Adrenal gland (tissue), 12 donors: ENCODE measurements around the gene ALG3. TPM values are rescaled to one million over a fixed set of nuclear protein-coding genes. Genes with fewer than 3 reads are reported as not detected.

Source experiments
- DNase-seq, 7 donors: peaks; one replicate each; pipeline ENCODE4 v3.0.0-alpha.2; 2019 to 2020
- H3K27ac ChIP-seq, 5 donors: fragments of 200-600 bp; sonication (generic) in 4 of 5; 1 replicate in 3 of 5; 2 replicates in 2 of 5; pipeline versions ENCODE4 v1.5.1 to v1.8.0; 2016 to 2020; ENCODE audit warnings: mild to moderate bottlenecking in 1 of 5
- H3K27me3 ChIP-seq: fragments of 200-600 bp; 2 replicates; pipeline ENCODE4 v1.8.0; 2021
- H3K36me3 ChIP-seq, 2 donors: fragments of 200-600 bp; replicated peaks in 1 of 2; 1 replicate in 1 of 2; 2 replicates in 1 of 2; pipeline versions ENCODE4 v1.5.1 to v1.8.0; 2018 to 2022
- H3K4me1 ChIP-seq, 2 donors: fragments of 200-600 bp; replicated peaks in 1 of 2; 1 replicate in 1 of 2; 2 replicates in 1 of 2; pipeline versions ENCODE4 v1.5.1 to v1.8.0; 2018 to 2021
- H3K4me3 ChIP-seq, 4 donors: fragments of 200-600 bp; sonication (generic) in 3 of 4; one replicate each; pipeline ENCODE4 v1.5.1; 2016 to 2018
- H3K9me3 ChIP-seq, 3 donors: fragments of 200-600 bp; sonication (generic) in 1 of 3; replicated peaks in 1 of 3; 1 replicate in 2 of 3; 2 replicates in 1 of 3; pipeline versions ENCODE4 v1.5.1 to v1.8.0; 2016 to 2021
- POLR2A ChIP-seq, 2 donors: fragments of 450-650 bp; IDR thresholded peaks; one replicate each; pipeline ENCODE4 v1.6.1; 2017; ENCODE audit warnings: antibody characterized with exemption in 2 of 2, mild to moderate bottlenecking in 2 of 2, moderate library complexity in 1 of 2
- WGBS, 4 donors: extraction: QIAGEN DNeasy Blood & Tissue Kit in 2 of 4; methylation state at CpG; one replicate each; pipeline versions ENCODE4 v1.1.5 to v1.1.7; 2013 to 2017; 5-methylcytosine and 5-hydroxymethylcytosine counted together
- intact Hi-C, 2 donors: fragments of 100-400 bp; cut with DNase I; formaldehyde crosslinking; loops; one replicate each; pipeline versions ENCODE4 v1.14.1 to v1.15.0; 2022 to 2023
- polyA plus RNA-seq, 3 donors: library from polyadenylated mRNA; stranded (reverse); fragments of 200-250 nt in 2 of 3; fragments of 350-450 nt in 1 of 3; fragmentation: Illumina TruSeq in 1 of 3; extraction: RNeasy Lipid Tissue Mini Kit (QIAGEN cat#74804) in 1 of 3; gene quantifications; one replicate each; pipeline ENCODE4 v1.2.3, GENCODE V29; 2013 to 2014
- total RNA-seq, 9 donors: library from RNA; depleted of rRNA in 4 of 9; stranded (reverse); fragments of >200 nt in 4 of 9; fragments of 120-200 nt in 1 of 9; fragmentation: NEBNext Ultra II Directional in 1 of 9; extraction: Animal tissue kit (Norgen Biotek cat#: 25700) in 1 of 9; gene quantifications; one replicate each; pipeline versions ENCODE4 v1.1.0 to v1.2.4, GENCODE V29; 2013 to 2023
- TF ChIP-seq, protein P1 (sequence below), 6 experiments: fragments of 450-650 bp in 4 of 6; fragments of 200-600 bp in 2 of 6; sonication (generic) in 1 of 6; IDR thresholded peaks; 1 replicate in 5 of 6; 2 replicates in 1 of 6; pipeline versions ENCODE4 v1.5.1 to v1.8.0; 2016 to 2021; ENCODE audit warnings: antibody characterized with exemption in 6 of 6, mild to moderate bottlenecking in 2 of 6, moderate library complexity in 1 of 6
- donor health status: healthy with polysubstance abuse.
- donor health status: Bipolar disorder and iron deficiency.
- donor health status: DM: yes; HTN: yes; CAD: no.
- donor health status: DM: no; HTN: no; CAD: no.
- donor health status: DM: no; HTN: no; CAD: no.
- donor health status: DM: yes; HTN: yes; CAD: no.

Gene ALG3
- total and polyA plus RNA-seq, 12 donors: 27.7 to 107 (median 56.5) TPM

DNA sequence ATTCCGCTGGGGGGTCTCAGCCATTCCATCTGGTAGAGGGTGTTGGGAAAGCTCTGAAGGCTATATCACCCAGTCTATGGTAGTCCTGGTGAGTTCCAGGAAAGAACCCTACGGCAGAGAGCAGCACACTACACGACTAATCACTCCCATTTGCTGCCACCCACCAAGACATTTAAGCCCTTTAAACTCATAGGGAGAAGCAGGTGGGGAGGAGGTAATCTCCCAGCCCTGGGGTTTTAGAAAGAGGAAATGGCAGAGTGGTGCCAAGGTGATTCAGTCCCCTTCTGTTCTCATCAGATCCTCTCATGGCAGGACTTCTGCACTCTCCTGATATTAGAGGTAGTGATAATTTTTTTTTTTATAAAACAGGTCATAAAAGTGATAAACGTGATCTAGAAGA, 29.9 kb downstream of the ALG3 start:
- 67 to 84% (median 77%) methylated on average over 4 of the region's 4 CpGs for WGBS, 4 donors
- H3K36me3 ChIP-seq: no peaks in the 10 kb centered on the region
- H3K4me1 ChIP-seq: no peaks in the 10 kb centered on the region
- TF ChIP-seq, protein P1, sequence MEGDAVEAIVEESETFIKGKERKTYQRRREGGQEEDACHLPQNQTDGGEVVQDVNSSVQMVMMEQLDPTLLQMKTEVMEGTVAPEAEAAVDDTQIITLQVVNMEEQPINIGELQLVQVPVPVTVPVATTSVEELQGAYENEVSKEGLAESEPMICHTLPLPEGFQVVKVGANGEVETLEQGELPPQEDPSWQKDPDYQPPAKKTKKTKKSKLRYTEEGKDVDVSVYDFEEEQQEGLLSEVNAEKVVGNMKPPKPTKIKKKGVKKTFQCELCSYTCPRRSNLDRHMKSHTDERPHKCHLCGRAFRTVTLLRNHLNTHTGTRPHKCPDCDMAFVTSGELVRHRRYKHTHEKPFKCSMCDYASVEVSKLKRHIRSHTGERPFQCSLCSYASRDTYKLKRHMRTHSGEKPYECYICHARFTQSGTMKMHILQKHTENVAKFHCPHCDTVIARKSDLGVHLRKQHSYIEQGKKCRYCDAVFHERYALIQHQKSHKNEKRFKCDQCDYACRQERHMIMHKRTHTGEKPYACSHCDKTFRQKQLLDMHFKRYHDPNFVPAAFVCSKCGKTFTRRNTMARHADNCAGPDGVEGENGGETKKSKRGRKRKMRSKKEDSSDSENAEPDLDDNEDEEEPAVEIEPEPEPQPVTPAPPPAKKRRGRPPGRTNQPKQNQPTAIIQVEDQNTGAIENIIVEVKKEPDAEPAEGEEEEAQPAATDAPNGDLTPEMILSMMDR (IDR thresholded peaks at IDR 0.05): no peak
- TF ChIP-seq POLR2A (IDR thresholded peaks at IDR 0.05): no peak
- H3K27me3 ChIP-seq: no peaks in the 10 kb centered on the region
- no peak for DNase-seq
- no peak overlapping the region for H3K4me3 ChIP-seq
- H3K9me3 ChIP-seq: no peaks in the 10 kb centered on the region
- intact Hi-C loops: no loop called here
- no peak overlapping the region for H3K27ac ChIP-seq

DNA sequence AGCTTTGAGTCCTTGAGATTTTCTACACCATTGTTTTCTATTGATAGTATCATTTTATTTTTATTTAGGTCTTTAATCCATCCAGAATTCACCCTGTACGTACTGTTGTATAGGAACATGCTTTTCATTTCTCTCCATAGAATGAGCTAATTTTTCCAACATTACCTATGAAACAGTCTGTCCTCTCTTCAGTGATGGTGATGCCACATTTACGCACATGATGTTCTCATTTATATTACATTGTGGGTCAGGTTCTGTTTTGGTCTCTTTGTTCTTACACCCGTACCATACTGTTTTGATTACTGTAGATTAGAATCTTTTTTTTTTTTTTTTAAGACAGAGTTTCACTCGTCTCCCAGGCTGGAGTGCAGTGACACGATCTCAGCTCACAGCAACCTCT, 37.0 kb downstream of the ALG3 start:
- 57 to 70% (median 64%) methylated on average over 5 of the region's 5 CpGs for WGBS, 4 donors
- Histone ChIP-seq H3K36me3 (no peaks in the 10 kb centered on the region), H3K9me3 (no peaks in the 10 kb centered on the region), H3K27me3 (no peaks in the 10 kb centered on the region), H3K27ac (peak overlapping the region in 1 of 5 donors; percentile 74), H3K4me3 (no peak overlapping the region), H3K4me1 (peaks cover 9 to 28% of the 10 kb centered on the region in 2 donors)
- DNase-seq: no peak
- TF ChIP-seq, protein P1 (IDR thresholded peaks at IDR 0.05): no peak
- TF ChIP-seq POLR2A (IDR thresholded peaks at IDR 0.05): no peak
- intact Hi-C loops: no loop called here

DNA sequence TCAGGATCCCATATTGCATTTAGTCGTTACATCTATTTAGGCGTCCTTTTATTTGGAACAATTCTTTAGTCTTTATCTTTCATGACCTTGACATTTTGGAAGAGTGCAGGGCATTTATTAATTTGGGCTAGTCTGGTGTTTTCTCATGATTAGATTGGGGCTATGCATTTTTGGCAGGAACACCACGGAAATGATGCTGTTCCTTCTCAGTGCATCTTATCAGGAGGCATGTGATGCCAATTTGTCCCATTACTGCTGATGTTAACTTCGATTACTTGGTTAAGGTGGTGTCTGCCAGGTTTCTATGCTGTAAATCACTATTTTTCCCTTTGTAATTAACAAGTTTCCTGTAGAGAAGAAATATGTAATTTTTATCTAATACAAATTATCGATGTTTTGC, 37.5 kb downstream of the ALG3 start:
- Histone ChIP-seq H3K36me3 (no peaks in the 10 kb centered on the region), H3K27ac (peak overlapping the region in 1 of 5 donors; percentile 74), H3K9me3 (no peaks in the 10 kb centered on the region), H3K4me3 (no peak overlapping the region), H3K4me1 (peaks cover 9 to 28% of the 10 kb centered on the region in 2 donors), H3K27me3 (no peaks in the 10 kb centered on the region)
- TF ChIP-seq POLR2A (IDR thresholded peaks at IDR 0.05): no peak
- TF ChIP-seq, protein P1 (IDR thresholded peaks at IDR 0.05): no peak
- intact Hi-C loops: no loop called here
- 34 to 48% (median 37%) methylated on average over 5 of the region's 5 CpGs for WGBS, 4 donors
- DNase-seq: no peak

DNA sequence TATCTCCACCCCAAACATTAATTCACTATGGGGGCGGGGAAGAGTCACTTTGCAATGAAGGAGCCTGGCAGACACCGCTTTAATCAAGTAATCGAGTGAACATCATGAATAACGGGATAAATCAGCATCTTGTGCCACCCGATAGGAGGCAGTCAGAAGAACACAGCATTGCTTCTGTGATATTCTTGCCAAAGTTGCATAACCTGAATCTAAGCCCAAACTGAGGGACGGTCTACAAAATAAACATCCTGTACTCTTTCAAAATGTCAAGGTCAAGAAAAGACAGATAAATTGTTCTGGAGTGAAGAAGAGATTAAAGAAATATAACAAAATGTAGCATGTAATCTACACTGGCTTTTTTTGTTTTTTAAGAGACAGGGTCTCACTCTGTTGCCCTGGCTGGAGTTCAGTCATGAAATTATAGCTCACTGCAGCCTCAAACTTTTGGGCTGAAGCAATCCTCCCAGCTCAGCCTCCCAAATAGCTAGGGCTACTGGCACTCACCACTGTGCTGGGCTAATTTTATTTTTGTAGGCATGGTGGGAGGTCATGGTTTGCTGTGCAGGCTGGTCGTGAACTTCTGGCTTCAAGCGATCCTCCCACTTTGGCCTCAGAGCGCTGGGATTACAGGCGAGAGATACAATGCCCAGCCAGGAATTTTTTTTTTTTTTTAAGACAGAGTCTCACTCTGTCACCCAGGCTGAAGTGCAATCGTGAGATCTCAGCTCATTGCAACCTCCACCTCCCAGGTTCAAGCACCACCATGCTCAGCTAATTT, 39.4 kb downstream of the ALG3 start:
- TF ChIP-seq POLR2A (IDR thresholded peaks at IDR 0.05): no peak
- TF ChIP-seq, protein P1 (IDR thresholded peaks at IDR 0.05): peak in 1 of 6 experiments; percentile 8
- H3K27ac ChIP-seq: peak overlapping the region in 4 of 5 donors; percentile 16 to 74 (median 62)
- peak in 1 of 7 donors; percentile 53 for DNase-seq
- no peaks in the 10 kb centered on the region for H3K9me3 ChIP-seq
- H3K4me1 ChIP-seq: peaks cover 9 to 28% of the 10 kb centered on the region in 2 donors
- H3K27me3 ChIP-seq: no peaks in the 10 kb centered on the region
- 26 to 30% (median 28%) methylated on average over 11 of the region's 11 CpGs for WGBS, 4 donors
- no peak overlapping the region for H3K4me3 ChIP-seq
- H3K36me3 ChIP-seq: no peaks in the 10 kb centered on the region
- intact Hi-C loops: no loop called here
